ENCODE data around the gene PDXK.

Gene PDXK

DNA sequence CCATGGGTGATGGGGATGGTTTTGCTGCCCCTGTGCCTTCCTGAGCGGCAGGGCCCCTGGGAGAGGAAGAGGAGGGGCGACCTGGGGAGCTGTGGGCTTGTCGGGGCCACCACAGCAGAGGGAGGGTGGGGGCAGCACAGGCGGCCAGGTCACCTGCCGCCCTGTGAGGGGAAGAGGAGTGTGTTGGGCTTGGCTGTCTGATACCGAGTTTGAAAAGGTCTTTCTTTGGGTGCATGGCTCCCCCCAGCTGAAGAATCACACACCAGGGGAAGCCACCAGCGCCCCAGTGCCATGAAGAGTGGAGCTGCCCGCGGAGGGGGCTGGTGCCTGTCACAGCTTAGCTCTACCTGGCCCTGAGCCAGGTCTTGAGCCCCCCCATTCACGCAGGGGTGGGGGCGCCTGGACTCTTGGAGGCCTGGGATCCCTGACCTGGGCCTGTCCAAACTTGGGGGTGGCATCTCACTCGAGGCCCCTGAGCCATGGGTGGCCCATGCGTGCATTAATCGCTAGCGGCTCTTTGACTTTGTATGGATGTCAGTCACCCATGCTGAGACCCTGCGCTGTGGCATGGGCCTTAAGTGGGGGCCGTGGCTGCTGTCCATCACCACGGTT is 30.8 kb downstream of the PDXK start:
- Histone ChIP-seq H3K36me3 (ENCODE audit: control insufficient read depth, insufficient read depth, low read length) (peaks cover 68% of the 10 kb centered on the region), H3K9ac (ENCODE audit: low read depth, low read length) (no peak overlapping the region), H3K9me3 (ENCODE audit: control insufficient read depth, insufficient read depth, low read length) (no peaks in the 10 kb centered on the region), H3K27me3 (ENCODE audit: control insufficient read depth, insufficient read depth, low read length) (no peaks in the 10 kb centered on the region), H3K4me1 (ENCODE audit: control insufficient read depth, insufficient read depth, low read length) (no peaks in the 10 kb centered on the region), H3K27ac (ENCODE audit: low read depth, low read length) (no peak overlapping the region), H3K4me3 (ENCODE audit: low read depth, low read length) (no peak overlapping the region)

DNA sequence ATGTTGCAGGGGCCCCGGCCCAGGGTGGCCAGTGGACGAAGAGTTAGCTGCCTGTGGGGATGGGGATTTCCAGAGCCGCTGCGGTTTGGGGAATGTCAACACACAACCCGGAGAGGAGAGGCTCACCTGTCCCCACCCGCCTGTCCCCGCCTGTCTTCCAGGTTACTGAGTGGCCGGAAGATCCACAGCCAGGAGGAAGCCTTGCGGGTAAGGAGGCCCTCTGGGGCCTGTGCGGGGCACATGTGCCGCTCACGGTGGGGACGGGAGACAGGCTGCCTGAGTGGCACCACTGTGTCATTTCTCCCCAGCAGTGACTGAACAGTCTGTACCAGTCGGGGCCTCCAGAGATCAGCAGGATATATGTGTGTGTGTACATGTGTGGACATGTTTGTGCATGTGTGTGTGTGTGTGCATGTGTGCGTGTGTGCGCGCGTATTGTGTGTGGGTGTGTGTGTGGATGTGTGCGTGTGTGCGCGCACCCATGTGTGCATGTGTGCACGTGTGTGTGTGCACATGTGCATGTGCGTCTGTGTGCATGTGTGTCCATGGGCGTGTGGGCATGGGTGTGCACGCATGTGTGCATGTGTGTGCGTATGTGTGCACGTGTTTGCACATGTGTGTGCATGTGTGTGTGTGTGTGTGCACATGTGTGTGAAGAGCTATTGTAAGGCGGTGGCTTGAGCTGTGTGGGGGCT is 31.6 kb downstream of the PDXK start:
- H3K4me3 ChIP-seq (ENCODE audit: low read depth, low read length) = no peak overlapping the region
- no peaks in the 10 kb centered on the region for H3K27me3 ChIP-seq (ENCODE audit: control insufficient read depth, insufficient read depth, low read length)
- peaks cover 68% of the 10 kb centered on the region for H3K36me3 ChIP-seq (ENCODE audit: control insufficient read depth, insufficient read depth, low read length)
- no peak overlapping the region for H3K9ac ChIP-seq (ENCODE audit: low read depth, low read length)
- no peaks in the 10 kb centered on the region for H3K9me3 ChIP-seq (ENCODE audit: control insufficient read depth, insufficient read depth, low read length)
- H3K27ac ChIP-seq (ENCODE audit: low read depth, low read length) = no peak overlapping the region
- no peaks in the 10 kb centered on the region for H3K4me1 ChIP-seq (ENCODE audit: control insufficient read depth, insufficient read depth, low read length)

DNA sequence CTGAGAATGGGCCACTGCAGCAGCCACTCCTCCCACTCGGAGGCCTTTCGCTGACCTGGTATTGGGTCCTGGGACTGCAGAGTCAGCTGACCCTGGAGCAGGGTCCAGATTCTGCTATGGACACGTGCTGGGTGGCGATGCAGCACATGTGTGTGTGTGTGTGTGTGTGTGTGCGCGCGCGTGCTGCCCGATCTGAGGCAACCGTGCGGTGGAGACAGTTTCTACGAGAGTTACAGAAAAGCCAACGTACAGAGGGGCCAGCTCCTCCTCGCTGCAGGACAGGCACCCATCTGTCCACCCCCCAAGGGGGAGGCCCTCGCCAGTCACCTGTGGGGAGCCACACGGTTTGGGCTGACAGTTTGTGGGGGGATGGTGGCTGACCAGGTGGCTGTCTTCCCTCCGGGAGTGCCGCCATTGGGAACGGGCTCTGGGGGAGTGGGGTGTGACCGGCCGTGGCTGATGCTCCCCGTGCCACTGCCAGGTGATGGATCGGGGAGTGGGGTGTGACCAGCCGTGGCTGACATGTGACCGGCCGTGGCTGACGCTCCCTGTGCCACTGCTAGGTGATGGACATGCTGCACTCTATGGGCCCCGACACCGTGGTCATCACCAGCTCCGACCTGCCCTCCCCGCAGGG is 33.1 kb downstream of the PDXK start:
- no peak overlapping the region for H3K4me3 ChIP-seq (ENCODE audit: low read depth, low read length)
- no peaks in the 10 kb centered on the region for H3K9me3 ChIP-seq (ENCODE audit: control insufficient read depth, insufficient read depth, low read length)
- H3K9ac ChIP-seq (ENCODE audit: low read depth, low read length) = no peak overlapping the region
- peaks cover 69% of the 10 kb centered on the region for H3K36me3 ChIP-seq (ENCODE audit: control insufficient read depth, insufficient read depth, low read length)
- H3K4me1 ChIP-seq (ENCODE audit: control insufficient read depth, insufficient read depth, low read length) = no peaks in the 10 kb centered on the region
- no peak overlapping the region for H3K27ac ChIP-seq (ENCODE audit: low read depth, low read length)
- no peaks in the 10 kb centered on the region for H3K27me3 ChIP-seq (ENCODE audit: control insufficient read depth, insufficient read depth, low read length)

GRCh38 chr21:43752758-43753438 is 34.0 kb downstream of the PDXK start:
- Histone ChIP-seq H3K4me3 (ENCODE audit: low read depth, low read length) (no peak overlapping the region), H3K9ac (ENCODE audit: low read depth, low read length) (no peak overlapping the region), H3K36me3 (ENCODE audit: control insufficient read depth, insufficient read depth, low read length) (peaks cover 62% of the 10 kb centered on the region), H3K9me3 (ENCODE audit: control insufficient read depth, insufficient read depth, low read length) (no peaks in the 10 kb centered on the region), H3K4me1 (ENCODE audit: control insufficient read depth, insufficient read depth, low read length) (no peaks in the 10 kb centered on the region), H3K27me3 (ENCODE audit: control insufficient read depth, insufficient read depth, low read length) (no peaks in the 10 kb centered on the region), H3K27ac (ENCODE audit: low read depth, low read length) (no peak overlapping the region)

DNA sequence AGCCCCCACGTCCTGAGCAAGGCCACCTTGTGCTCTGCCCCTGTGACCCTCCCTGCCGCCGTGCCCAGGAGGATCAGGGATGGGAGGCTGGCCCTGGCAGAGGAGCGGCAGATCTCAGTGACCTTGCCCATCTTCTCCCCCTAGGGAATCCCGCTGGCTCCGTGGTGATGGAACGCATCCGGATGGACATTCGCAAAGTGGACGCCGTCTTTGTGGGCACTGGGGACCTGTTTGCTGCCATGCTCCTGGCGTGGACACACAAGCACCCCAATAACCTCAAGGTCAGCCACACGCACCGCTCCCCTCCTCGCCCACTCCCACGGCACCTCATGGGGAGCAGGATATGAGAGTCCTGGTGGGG is 34.5 kb downstream of the PDXK start:
- Histone ChIP-seq H3K9ac (ENCODE audit: low read depth, low read length) (no peak overlapping the region), H3K27me3 (ENCODE audit: control insufficient read depth, insufficient read depth, low read length) (no peaks in the 10 kb centered on the region), H3K4me3 (ENCODE audit: low read depth, low read length) (no peak overlapping the region), H3K4me1 (ENCODE audit: control insufficient read depth, insufficient read depth, low read length) (no peaks in the 10 kb centered on the region), H3K9me3 (ENCODE audit: control insufficient read depth, insufficient read depth, low read length) (no peaks in the 10 kb centered on the region), H3K36me3 (ENCODE audit: control insufficient read depth, insufficient read depth, low read length) (peaks cover 62% of the 10 kb centered on the region), H3K27ac (ENCODE audit: low read depth, low read length) (no peak overlapping the region)

DNA sequence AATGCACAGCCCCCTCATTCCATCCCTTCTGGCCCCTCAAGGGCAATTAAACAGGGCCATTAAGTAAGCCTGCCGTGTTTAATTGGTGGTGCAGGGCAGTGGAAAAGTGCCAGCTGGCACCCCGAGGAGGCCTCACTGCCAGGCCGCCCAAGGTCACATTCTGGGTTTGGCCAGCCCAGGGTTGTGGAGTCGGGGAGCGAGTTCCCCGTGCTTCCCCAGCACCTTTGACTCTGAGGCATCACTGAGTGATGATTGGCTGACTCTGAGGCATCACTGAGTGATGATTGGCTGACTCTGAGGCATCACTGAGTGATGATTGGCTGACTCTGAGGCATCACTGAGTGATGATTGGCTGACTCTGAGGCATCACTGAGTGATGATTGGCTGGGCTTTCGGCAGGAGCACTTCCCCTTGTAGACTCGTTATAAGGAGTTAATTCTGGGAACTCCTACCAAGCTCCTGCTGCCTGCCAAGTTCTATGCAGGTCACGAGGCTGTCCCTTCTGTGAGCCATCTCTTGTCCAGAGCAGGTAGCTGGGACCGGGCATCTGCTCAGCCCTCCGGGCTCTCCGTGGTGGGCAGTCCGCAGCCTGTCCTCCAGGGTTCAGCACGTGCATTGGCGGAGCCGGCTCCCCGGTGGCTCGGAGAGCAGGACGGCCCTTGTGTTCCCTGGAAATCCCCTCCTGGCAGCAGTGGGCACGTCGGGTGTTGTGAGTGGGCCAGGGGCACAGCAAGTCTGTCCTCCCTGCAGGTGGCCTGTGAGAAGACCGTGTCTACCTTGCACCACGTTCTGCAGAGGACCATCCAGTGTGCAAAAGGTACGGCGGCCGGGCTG is 36.2 kb downstream of the PDXK start:
- Histone ChIP-seq H3K9ac (ENCODE audit: low read depth, low read length) (no peak overlapping the region), H3K4me3 (ENCODE audit: low read depth, low read length) (no peak overlapping the region), H3K9me3 (ENCODE audit: control insufficient read depth, insufficient read depth, low read length) (no peaks in the 10 kb centered on the region), H3K36me3 (ENCODE audit: control insufficient read depth, insufficient read depth, low read length) (peaks cover 66% of the 10 kb centered on the region), H3K27me3 (ENCODE audit: control insufficient read depth, insufficient read depth, low read length) (no peaks in the 10 kb centered on the region), H3K4me1 (ENCODE audit: control insufficient read depth, insufficient read depth, low read length) (no peaks in the 10 kb centered on the region), H3K27ac (ENCODE audit: low read depth, low read length) (no peak overlapping the region)

DNA sequence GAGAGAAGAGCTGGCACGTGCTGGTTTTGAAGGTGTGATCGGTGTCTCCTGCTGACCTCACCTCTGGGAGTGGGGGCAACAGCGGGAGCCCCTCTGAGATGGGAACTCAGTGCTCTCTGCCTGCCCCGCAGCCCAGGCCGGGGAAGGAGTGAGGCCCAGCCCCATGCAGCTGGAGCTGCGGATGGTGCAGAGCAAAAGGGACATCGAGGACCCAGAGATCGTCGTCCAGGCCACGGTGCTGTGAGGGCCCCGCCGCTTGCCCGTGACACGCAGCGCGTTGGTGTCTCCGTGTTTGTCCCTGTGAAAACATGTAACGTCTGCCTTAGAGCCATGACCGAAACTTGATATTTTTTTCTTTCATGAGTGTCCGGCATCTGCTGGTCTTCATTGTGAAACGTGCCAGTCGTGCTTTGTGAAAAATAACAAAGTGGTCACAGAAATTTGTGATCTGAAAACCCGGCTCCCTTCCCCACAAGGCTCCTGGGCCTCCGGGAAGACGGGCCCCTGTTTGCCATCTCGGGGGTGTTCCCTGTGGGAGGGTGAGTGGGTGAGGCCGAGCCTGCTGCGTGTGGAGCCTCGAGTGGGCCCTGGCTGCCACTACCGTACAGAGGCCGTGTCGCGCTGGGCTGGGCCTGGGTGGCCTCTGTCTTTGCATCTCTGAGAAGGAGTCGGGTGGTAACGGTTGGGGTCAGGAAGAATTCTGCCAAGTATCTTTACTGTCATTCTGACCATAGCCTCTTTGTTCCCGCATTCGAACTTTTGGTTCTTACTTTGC is 37.1 kb downstream of the PDXK start:
- Histone ChIP-seq H3K27ac (ENCODE audit: low read depth, low read length) (no peak overlapping the region), H3K36me3 (ENCODE audit: control insufficient read depth, insufficient read depth, low read length) (peaks cover 63% of the 10 kb centered on the region), H3K9me3 (ENCODE audit: control insufficient read depth, insufficient read depth, low read length) (no peaks in the 10 kb centered on the region)

DNA sequence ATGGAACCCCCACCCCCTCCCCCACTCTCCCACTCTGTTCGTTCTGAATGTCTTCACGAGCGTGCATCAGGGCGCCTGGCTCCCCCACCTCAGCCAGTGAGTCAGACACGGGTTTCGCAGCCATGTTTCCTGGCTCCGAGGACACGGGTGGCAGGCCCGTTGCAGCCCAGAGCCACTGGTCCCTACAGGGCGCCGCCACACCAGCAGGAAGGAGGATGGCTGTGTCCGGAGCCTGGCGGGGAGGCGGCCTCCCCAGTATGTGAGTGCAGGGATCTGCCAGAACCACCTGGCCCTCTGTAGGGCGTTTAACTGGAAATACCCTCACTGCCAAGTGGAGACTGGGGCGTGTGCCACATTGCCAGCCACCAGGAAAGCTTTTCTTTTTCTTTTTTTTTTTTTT is 38.7 kb downstream of the PDXK start:
- Histone ChIP-seq H3K4me1 (ENCODE audit: control insufficient read depth, insufficient read depth, low read length) (no peaks in the 10 kb centered on the region), H3K27ac (ENCODE audit: low read depth, low read length) (no peak overlapping the region), H3K27me3 (ENCODE audit: control insufficient read depth, insufficient read depth, low read length) (no peaks in the 10 kb centered on the region), H3K9ac (ENCODE audit: low read depth, low read length) (no peak overlapping the region), H3K36me3 (ENCODE audit: control insufficient read depth, insufficient read depth, low read length) (peaks cover 55% of the 10 kb centered on the region), H3K9me3 (ENCODE audit: control insufficient read depth, insufficient read depth, low read length) (no peaks in the 10 kb centered on the region), H3K4me3 (ENCODE audit: low read depth, low read length) (no peak overlapping the region)

More for the DNA sequence above, 37.1 kb downstream of the PDXK start:
- H3K27me3 ChIP-seq (ENCODE audit: control insufficient read depth, insufficient read depth, low read length) = no peaks in the 10 kb centered on the region
- no peaks in the 10 kb centered on the region for H3K4me1 ChIP-seq (ENCODE audit: control insufficient read depth, insufficient read depth, low read length)
- H3K4me3 ChIP-seq (ENCODE audit: low read depth, low read length) = no peak overlapping the region
- no peak overlapping the region for H3K9ac ChIP-seq (ENCODE audit: low read depth, low read length)

- Histone ChIP-seq H3K36me3 (ENCODE audit: control insufficient read depth, insufficient read depth, low read length) (peaks cover 50% of the 10 kb centered on the region), H3K9me3 (ENCODE audit: control insufficient read depth, insufficient read depth, low read length) (no peaks in the 10 kb centered on the region), H3K27me3 (ENCODE audit: control insufficient read depth, insufficient read depth, low read length) (no peaks in the 10 kb centered on the region), H3K4me1 (ENCODE audit: control insufficient read depth, insufficient read depth, low read length) (no peaks in the 10 kb centered on the region), H3K9ac (ENCODE audit: low read depth, low read length) (no peak overlapping the region), H3K27ac (ENCODE audit: low read depth, low read length) (no peak overlapping the region), H3K4me3 (ENCODE audit: low read depth, low read length) (no peak overlapping the region)
Measured at GRCh38 chr21:43758111-43758641, 39.2 kb downstream of the PDXK start.

DNA sequence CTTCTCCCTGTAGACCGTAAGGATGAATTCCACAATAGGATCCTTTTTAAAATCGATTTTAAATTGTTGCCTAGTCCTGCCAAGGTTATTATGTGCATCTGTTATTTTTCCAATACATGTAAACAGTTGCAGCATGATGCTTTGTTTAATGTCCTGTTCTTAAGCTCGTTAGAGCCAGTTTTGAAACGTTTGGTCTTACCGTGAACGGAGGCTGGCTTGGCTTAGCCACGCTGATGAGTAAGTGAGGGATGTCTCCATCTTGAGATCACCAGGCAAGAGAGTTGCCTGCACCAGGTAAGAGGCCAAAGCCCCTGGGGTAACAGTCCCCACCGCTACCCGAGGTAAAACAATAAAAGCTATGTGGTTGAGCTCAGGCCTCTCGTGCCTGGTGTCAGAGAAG is 39.9 kb downstream of the PDXK start:
- Histone ChIP-seq H3K4me3 (ENCODE audit: low read depth, low read length) (no peak overlapping the region), H3K27ac (ENCODE audit: low read depth, low read length) (no peak overlapping the region), H3K27me3 (ENCODE audit: control insufficient read depth, insufficient read depth, low read length) (no peaks in the 10 kb centered on the region), H3K9me3 (ENCODE audit: control insufficient read depth, insufficient read depth, low read length) (no peaks in the 10 kb centered on the region), H3K36me3 (ENCODE audit: control insufficient read depth, insufficient read depth, low read length) (peaks cover 43% of the 10 kb centered on the region), H3K4me1 (ENCODE audit: control insufficient read depth, insufficient read depth, low read length) (no peaks in the 10 kb centered on the region), H3K9ac (ENCODE audit: low read depth, low read length) (no peak overlapping the region)

Measured in HUES48 (cell line).